Amygdala (tissue), 56 donors: ENCODE measurements around the gene BCL2L13.
A peak's percentile ranks its signal among the peaks of the same experiment; 100 is the strongest.

Source experiments
- DNase-seq, 56 donors: peaks; one replicate each; lab custom pipeline; 2025; lab: John Stamatoyannopoulos, UW

BCL2L13 gene

DNA sequence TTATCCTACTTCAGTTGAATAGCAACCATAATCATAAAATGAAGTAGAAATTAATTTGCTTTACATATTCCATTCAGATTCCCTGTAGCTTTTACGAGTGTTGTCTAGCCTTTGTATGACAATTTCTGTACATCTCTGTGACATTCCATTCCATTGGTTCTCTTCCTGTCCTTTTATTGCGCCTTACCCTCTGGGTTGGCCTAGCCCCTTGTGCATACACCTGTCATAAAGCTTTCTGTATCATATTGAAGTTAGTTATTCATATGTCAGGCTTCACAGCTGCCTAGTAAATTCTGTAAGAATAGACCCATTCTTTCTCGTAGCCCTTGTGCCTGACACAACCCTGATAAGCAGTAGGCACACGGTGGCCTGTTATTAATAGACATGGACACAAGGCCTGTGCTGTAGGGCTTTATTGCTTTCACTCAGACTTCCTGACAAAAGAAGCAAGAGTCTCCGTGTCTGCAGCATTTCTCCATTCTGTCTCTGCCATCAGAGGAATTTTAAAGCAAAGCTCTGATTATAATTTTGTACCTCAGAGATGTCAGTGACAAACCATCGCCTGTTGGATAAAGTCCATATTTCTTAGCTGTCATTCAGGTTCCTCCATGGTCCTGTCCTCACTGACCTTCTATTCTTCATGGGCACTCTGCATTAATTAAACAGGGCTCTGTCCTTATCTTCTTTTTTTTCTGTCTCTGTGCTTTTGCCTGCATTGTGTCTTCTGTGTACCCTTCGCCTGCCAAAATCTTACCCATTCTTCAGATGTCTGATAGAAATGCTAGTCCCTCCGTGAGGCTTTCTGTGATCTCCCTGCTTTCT lies 86.3 kb downstream of the BCL2L13 start:
- DNase-seq, result peak in 1 of 56 donors; percentile 5

DNA sequence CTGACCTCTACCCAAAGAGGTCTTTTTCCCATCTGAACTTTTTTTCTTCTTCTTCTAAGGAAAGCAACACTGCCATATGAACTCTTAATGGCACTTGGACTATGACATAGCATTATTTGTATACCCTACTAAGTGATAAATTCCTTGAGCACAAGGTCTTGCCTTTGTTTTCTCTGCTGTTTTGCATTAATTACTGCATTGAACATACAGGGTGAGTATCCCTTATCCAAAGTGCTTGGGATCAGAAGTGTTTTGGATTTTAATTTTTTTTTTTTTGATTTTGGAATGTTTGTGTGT lies 86.9 kb downstream of the BCL2L13 start:
- DNase-seq, result no peak

DNA sequence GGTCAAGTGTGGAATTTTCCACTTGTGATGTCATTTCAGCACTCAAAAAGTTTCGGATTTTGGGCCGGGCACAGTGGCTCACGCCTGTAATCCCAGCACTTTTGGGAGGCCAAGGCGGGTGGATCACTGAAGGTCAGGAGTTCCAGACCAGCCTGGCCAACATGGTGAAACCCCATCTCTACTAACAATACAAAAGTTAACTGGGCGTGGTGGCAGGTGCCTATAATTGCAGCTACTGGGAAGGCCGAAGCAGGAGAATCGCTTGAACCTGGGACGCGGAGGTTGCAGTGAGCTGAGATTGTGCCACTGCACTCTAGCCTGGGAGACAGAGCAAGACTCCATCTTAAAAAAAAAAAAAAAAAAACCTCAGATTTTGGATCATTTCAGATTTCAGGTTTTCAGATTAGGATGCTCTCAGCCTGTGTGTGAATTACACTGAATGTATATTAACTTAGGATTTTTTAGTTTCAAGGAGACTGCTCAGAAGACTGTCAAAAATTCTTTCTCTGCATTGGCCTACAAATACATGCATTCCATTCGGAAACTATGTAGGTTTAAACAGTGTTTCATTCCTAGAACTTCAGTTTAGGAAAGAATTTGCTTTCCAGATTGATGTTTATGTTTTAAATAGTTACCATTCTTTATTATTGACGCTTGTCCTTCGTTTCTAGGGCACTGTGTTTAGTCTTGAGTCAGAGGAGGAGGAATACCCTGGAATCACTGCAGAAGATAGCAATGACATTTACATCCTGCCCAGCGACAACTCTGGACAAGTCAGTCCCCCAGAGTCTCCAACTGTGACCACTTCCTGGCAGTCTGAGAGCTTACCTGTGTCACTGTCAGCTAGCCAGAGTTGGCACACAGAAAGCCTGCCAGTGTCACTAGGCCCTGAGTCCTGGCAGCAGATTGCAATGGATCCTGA lies 87.7 kb downstream of the BCL2L13 start:
- DNase-seq, result no peak

DNA sequence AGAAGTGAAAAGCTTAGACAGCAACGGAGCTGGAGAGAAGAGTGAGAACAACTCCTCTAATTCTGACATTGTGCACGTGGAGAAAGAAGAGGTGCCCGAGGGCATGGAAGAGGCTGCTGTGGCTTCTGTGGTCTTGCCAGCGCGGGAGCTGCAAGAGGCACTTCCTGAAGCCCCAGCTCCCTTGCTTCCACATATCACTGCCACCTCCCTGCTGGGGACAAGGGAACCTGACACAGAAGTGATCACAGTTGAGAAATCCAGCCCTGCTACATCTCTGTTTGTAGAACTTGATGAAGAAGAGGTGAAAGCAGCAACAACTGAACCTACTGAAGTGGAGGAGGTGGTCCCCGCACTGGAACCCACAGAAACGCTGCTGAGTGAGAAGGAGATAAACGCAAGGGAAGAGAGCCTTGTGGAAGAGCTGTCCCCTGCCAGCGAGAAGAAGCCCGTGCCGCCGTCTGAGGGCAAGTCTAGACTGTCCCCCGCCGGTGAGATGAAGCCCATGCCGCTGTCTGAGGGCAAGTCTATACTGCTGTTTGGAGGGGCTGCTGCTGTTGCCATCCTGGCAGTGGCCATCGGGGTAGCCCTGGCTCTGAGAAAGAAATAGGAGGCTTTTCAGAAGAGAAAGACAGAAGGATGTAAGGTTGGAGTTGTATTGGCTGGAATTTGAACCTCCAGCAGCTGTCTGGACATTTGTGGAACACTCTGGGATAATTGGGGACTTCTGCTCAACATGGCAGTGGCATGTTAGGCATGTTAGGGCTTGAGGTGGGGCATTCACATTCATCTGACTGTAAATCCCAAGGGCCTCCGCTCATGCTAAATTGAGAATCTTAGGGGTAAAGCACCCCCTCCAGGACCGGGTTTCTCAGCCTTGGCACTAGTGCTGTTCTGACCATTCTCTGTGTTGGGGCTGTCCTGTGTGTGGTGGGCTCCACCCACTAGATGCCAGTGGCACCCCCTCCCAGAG lies 88.7 kb downstream of the BCL2L13 start:
- DNase-seq, result no peak

DNA sequence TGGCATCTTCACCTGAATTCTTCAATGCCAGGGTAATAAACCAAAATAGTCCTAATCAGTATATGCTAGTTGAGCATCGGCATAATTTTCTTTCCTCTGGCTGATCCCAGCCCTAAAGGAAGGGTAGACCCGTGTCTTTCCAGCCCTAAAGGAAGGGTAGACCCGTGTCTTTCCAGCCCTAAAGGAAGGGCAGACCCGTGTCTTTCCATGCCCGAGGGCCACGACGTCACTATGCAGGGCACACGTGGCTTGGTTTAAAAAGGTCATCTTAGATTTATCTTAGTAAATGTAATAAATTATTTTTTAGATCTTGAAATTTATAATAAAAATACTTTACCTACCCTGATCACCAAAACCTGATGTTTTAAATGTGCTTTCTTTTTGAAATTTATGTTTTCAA lies 90.2 kb downstream of the BCL2L13 start:
- DNase-seq, result no peak

DNA sequence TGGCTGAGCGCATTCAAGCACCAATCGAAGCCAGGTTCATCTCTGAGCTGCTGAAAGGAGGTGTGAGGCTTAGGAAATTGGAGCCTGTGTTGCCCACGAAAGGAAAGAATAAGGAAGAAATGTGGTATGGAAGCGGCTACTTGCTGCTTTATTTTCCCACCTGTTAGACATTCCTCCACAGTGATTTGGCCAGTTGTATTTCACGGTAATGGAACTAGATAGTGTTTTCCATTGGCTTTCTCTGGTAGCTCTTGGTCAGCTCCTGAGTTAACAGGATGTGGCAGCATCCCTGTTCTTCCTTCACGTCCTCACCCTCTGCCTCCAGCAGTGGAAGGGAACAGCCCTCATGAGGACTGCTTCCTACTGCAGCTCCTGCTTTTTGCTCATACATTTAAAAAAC lies 91.0 kb downstream of the BCL2L13 start:
- no peak for DNase-seq

DNA sequence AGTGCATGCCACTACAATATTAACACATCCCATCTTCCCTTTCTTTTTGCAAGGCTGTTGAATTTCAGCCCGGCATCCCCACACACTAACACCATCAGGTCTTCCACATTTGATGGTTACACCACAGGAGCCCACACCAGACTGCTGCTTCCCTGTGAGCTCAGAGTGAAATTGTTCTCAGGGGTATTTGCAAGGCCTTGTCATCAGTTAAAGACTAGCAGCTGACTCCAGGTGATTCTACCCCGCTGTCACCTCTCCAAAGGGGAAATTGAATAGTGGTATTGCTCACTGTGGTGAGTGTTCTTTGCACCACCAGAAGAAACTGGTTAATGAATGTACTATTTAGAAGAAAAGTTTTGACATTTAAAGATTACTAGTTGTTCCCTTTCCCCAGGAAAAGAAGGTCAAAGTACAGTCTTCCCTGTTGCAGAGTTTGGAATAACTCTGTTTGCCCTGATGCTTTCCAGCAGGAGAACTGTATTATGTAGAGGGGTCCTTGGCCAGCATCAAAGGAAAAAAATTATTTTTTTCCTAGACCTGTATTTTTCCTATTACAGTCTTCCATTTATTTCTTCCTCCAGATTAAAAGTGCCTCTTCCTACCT lies 93.8 kb downstream of the BCL2L13 start:
- no peak for DNase-seq

DNA sequence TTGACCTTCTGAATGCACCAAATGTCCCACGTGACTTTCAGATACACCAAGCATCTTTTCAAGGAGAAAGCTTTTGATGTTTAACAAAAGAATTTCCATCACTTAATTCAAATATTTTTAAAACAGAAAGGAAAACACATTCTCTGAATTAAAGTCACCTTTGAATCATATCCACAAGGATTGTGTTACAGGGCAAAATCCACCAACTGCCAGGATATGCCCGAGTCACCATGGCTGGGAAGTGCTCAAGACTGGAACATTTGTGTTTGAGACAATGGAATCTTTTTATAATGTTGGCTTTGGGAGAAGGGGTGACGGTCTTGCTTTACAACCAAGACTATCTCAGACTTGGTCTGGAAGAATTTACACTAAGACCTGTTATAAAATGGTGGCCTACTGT lies 94.9 kb downstream of the BCL2L13 start:
- no peak for DNase-seq

DNA sequence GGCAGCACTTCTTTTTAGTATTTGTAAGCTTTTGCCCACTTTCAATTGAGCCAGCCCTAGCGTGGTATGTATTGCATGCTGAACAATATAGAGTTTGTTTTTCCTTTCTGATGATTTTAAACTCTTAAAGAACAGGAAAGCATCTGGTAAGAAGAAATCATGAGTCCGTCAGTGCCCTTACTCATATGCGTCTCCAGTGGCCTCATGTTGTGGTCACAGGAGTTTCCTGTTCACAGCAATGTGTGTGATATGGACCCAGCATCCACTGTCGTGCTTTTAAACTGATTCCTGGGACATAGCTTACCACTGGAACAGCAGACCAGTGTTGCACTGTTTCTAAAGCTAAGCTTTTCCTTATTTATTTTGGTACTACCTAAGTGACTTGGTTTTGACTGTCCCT lies 95.6 kb downstream of the BCL2L13 start:
- DNase-seq, result no peak

DNA sequence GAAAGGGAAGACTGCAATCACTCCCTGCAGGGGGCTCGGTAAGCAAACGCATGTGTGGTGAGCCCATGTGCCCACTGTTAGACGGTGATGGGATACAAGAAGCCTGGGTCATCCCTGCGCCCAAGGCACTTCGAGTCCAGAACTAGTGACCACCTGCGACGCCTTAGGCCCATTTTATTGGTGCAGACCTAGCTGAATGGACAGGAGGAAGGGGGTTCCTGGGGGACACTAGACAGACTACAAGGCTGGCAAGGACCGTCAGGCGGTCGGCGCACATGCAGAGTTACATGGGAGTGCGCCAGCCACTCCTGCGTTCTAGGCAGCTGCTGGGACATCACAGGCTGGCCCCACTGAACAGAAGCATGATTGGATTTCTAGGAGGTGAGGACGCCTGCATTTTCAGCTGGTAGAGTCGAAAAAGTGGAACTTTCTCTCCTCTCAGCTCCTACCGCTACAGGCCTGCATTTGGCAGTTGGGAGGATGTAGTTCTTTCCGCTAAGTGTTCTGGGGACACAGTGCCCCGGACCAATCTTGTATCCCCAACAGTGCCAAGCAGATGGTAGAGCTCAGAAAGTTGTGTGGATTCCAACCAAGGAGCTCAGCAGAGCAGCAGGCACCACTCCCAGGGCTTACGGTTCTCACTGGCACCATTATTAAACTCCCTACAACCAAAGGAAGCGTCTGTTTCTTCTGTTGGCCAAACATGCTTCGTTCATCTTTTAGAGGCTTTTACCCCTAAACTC lies 100.0 kb downstream of the BCL2L13 start:
- no peak for DNase-seq

DNA sequence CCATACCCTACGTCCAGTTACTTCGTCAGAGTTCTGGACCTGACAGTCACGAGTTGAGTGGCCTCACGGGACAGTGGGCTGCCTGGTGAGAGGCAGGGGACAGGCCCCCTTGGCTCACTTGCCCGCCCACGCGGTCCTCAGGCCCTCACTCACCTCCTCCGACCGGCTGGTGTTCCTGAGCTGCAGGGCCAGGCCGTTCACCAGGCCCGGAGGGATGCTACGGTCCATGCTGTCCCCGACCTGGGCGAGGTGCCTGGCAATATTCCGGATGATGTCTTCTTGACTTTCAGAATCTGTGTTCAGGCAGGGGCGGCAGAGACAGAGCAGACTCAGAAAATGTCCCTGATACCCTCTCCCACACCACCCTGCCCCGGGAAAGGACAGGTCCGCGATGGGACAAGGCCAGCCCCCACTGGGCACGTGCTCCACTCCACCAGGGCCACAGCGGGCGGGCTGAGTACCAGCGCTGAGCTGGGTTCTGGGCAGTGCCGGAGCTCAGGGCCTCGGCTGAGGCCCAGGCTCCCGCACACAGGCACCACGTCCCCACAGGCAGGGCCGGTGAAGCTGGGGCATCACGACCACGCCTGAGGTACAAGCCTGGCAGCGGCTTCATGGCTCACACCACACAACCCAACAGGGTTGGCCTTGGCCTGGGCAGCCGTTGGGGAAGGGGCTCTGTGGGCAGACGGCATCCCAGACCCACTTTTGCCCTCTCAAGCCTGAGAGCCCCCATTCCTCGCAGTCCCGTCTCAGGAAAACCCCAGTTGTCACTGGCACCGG lies 100.8 kb downstream of the BCL2L13 start:
- no peak for DNase-seq

DNA sequence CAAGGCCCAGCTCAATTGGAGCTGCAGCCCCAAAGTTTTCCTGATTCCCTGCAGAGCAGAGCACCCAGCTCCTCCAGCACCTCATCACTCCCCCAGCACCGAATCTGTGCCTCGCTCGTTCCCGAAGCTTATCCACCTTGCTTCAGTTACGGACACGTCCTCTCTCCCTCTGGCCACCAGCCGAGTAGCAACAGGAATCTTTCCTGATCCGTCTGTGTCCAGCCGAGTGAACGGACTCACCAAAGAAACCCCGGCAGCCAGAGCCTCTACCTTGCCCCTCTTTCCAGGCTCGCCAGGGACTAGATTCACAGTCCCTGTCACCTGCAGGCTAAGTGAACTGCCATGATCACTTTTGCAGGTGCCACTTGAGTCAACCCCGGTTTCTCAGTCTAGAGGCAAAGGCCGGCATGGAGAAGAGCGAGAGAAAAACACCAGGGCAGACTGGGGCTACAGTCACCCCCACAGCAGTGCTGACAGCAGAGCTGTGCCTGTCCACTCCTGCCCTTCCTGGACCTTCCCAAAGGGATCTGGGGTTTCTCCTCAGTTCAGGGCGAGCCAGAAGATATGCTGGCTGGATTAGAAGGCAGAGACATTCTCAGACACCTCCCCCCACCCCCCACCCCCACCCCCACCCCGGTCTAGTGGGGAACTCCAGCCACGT lies 103.4 kb downstream of the BCL2L13 start:
- no peak for DNase-seq

DNA sequence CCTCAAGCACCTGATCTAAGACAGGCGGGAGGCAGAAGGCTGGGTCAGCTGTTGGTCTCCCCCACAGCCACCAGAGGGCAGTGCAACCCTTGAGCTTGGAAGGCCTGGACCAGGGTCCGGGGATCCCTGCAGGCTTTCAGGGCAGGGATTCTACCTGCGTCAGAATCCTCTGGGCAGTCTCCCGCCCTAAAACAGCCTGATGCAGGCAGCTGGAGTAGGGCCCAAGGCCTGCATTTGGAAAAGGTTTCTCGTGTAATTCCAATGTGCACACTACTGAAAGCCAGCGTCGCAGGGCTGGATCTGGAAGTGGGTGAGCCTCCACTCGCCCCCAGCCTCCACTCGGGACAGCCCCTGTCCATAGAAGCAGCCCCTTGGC lies 104.0 kb downstream of the BCL2L13 start:
- peak in 41 of 56 donors; percentile 8 to 70 (median 38) for DNase-seq

DNA sequence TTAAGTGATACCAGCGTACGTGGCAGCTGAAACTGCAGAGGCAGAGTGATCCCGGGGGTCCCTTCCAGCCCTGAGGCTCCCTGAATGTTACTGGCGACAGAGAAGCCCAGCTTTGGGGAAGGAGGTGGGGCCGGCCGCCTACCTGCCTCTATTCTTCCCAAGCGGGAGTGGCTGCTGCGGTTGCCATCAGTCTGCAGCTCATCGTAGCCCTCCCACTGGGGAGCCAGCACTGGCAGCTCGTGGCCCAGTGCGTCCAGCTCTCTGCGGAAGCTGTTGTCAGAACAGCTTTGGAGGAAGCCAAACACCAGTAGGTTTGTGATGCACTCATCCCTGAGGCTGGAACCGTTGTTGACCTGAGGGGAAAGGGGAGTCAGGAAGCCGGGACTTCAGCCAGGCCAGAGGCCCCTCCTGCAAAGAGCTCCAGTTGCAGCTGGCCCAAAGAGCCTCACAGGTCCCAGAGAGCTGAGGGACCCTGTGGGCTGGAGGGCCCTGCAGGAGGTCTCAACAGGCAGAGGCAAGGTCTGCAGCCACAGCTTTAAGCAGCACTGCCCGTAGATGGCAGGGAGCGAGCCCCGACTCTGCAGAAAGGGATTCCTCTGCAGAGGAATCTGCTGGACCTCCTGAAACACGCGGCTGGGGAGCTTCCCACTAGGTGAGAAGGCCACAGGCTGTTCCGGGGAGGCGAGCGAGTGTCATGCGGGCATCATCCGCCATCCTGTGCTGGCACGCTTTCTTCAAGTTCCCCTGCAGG lies 105.3 kb downstream of the BCL2L13 start:
- DNase-seq, result no peak

DNA sequence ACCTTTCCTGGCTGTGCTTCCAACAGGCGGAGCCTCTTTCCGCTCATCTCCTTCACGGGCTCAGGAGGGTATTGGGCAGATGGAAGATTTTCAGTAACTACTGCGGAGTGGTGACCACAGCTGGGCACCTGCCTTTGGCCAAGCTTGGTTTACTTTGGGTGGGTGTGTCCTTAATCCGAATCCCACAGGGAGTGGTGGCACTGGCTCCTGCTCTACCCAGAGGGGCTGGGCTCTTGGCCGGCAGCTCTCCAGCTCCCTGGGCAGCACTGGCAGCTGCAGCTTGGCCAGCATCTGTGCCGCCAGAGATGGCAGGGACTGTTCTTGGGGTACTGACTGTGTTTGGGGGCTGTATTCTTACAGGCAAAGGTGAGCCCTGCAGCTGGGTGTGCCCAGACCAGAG lies 105.9 kb downstream of the BCL2L13 start:
- DNase-seq, result no peak

DNA sequence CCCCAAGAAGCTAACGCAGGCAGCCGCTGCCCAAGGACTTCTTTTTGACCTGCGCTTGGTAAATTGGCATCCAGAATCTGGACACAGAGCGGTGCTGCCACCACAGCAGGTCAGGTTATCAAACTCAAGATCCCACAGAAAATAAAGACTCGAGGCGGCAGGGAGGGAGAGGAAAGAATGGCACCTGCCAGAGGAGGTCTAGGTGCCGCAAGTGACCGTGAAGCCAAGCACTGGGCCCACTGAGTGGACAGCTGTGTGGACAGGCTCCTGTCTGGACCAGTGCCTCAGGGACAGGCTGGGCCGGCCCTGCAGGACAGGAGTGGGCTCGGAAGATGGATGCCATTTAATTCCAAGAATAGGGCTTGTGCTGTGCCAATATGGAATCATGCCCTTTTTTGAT lies 108.4 kb downstream of the BCL2L13 start:
- DNase-seq, result no peak

DNA sequence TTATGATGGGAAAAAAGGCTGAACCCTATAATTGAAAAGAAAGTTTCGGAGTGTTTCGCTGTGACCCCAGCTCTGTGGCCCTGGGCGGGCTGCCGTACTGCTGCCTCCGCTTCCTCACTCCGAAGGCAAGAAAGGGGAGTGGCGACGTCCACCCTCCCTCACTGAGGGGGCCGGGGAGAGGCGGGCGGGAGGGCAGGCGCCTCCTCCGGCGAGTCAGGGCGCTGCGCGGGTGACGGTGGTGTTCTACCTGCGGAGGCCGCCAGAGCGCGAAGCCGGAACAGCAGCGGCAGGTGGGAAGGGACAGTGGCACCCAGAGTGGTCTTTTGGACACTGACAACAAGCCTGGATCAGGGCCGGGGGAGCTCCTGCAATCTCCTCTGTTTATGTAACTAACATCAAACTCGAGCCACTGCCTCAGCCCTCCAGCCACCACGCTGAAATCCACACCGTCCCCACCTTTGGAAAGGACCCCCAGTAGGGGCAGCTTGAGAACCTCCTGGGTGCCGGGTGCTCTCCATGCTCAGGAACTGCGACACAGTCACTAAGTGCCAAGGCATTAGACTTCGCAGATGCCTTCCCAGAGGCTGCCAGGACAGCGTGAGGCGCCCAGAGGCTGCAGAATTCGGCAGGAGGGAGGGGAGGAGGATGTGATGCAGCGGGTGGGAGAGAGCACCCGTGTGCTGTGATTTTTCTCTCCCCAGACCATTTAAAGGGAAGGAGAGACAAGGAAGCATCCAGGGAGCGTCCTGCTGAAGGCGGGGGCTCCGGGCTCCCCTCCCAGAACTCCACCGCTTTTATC lies 110.2 kb downstream of the BCL2L13 start:
- DNase-seq, result no peak
